RPMI8226 (cell line): ENCODE data around the gene FNTB.
A peak's percentile ranks its signal among the peaks of the same experiment; 100 is the strongest.

Experiments
- DNase-seq: peaks from one replicate; pipeline ENCODE4 v3.0.0-alpha.2; 2015

Gene FNTB

DNA sequence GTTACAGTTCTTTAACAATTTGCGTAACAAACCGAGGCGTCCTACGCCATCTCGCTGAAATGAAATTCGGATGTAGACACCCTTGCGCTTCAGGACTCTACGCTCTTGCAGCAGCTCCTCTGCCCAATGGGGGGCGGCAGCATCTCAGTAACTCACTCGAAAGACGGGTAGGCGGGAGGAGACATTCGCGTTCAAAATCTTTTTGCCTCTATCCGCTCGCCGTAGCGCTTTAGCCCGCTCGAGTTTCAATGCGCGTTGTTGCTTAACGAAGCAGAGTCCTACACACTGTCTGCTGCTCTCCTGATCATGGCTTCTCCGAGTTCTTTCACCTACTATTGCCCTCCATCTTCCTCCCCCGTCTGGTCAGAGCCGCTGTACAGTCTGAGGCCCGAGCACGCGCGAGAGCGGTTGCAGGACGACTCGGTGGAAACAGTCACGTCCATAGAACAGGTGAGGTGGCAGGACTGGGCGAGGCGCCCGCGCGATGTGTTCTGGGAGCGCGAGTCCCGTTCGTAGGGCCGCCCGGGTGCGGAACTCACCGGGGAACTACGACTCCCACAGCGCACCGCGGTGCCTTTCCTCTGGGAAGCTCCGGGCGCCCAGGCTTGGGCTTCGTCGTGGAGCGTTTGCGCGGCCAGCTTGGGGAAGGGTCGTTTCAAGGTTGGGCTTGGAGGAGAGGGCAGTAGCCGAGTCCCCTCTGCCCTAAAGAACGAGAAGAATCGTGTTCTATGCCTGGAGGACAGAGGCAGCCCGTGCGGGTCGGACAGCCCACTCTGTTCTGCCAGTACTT lies at the start of gene FNTB:
TSS of gene FNTB (plus strand) at position 248 of the 790 bp plus-strand sequence. CDS start at position 307, 59 bp downstream.
- DNase-seq: peak; percentile 94

GRCh38 chr14:64937171-64937820 lies 49.4 kb upstream of the FNTB start:
- DNase-seq: no peak

DNA sequence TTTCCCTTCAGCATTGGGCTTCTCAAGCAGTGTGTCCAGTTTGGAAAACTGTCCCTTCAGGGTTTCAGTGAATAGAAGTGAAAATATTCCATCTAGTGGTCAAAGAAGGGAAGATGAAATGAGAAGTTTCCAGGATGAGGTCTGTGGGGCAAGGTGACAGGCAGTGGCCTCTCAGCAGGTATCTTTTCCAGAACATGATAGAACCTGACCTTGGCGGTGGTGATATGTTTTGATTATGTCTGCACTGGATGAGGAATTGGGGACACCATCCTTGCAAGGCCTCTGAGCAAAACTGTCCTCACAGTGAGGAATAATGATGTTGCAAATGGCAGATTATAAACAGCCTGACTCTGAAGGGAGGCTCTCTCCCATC lies 48.9 kb upstream of the FNTB start:
- no peak for DNase-seq

DNA sequence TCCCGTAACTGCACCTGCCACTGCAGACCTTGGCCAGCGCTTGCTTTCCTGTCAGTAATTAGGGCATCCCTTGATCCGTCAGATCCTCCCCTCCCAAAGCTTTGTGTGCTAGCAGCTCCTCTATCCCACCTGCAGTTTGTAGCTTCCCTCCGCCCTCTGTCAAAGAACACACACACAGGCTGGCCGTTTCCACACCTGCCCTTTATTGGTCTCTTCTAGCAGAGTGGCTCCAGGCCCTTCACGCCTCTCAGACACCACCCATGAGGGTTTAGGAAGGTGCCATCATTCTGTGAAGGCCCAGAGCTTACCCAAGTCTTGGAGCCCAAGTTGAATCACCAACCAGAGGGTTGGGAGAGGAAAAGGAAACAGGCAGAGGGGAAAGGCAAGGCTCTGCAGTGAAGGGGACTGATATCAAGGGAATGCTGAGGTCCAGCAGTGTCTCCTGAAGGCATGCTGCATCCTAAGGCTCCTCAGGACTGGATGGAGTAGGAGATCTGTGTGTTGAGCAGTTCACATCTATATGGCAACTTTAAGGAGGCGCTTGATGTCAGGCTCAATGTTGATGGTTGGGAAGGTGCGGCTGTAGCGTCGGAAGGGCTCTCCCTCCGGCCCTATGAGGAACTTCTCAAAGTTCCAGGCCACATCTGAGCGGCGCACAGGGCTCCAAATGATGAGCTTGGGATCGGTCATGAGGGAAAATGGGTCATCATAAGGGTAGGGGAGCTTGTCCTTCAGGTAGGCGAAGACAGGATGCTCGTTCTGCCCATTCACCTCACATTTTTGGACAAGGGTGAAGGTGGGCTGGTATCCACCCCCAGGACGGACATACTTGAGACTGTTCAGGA lies 47.5 kb upstream of the FNTB start:
- DNase-seq: no peak

- DNase-seq: no peak
Measured at GRCh38 chr14:64939817-64940190, 46.9 kb upstream of the FNTB start.

GRCh38 chr14:64940336-64940910 lies 46.3 kb upstream of the FNTB start:
- no peak for DNase-seq

- DNase-seq: no peak
Measured at GRCh38 chr14:64942531-64943111, 44.1 kb upstream of the FNTB start, which contains the start of gene GPX2. Gene GPX2 (minus strand): TSS chr14:64942745. CDS start chr14:64942726, 19 bp downstream.

- DNase-seq: no peak
Measured at GRCh38 chr14:64943556-64943955, 43.1 kb upstream of the FNTB start.

DNA sequence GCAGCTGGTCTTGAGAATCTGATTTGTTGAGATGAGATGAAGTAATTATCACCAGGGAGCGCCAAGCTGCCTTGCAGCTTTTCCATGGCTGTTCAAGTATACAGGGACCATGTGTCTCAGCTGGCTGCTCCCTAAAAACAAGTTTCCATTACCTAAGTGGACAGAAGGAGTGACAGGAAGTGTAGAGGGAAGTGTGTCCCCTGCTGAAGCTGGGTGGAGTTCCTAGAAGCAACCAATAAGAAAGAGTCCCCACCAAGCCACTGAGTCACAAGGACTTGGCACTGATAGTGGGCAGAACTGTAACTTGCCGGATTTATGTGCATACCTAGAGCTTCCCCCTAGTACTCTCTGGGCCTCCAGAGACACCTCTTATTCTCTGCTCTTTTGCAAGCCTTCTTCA lies 42.7 kb upstream of the FNTB start:
- DNase-seq: no peak

DNA sequence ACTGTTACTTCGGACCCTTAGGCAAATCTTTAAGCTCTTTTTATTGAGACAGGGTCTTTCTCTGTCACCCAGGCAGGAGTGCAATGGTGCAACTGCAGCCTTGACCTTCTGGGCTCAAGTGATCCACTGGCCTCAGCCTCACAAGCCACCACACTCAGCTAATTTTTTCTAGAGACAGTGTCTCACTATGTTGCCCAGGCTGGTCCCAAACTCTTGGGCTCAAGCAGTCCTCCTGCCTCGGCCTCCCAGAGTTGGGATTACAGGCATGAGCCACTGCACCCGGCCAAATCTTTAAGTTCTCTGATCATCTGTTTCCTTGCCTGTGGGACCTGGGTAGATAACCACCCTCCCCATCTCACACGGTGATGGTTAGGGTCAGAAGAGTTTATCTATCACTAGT lies 41.8 kb upstream of the FNTB start:
- DNase-seq: no peak

GRCh38 chr14:64945431-64946178 lies 41.1 kb upstream of the FNTB start:
- DNase-seq: no peak

DNA sequence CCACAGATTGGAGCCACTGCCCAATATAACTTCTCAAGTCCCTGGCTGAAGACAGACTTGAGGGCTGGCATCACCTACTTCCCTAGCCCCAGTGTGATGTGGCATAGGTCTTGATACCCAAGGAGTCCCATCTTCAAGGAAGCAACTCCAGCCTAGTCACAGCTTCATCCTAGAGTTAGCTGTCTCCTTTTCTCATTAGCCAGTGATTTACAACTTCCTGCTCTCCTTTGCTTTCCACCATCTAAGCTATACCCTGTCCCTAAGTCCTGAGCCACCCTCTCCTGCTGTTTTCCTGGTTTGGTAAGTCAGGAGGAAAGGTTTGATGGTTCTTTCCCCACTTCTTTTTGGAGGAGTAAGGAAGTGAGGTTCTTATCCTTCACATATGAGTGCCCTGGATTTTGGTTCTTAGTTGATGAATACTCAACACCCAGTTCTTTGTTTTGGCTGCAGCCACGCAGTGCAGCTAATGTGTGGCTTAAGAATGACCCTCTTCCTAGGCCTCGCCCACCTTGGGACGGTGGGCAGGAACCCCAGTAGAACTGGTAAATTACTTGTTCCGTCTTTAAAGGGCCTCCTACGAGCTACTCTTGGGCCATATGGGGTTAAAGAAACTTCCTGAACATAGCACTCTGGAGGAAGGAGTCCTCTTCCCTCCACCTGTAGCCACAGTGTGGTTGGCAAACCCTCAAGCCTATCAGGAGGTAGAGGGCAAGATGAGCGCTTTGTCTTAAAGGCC lies 40.2 kb upstream of the FNTB start:
- no peak for DNase-seq

DNA sequence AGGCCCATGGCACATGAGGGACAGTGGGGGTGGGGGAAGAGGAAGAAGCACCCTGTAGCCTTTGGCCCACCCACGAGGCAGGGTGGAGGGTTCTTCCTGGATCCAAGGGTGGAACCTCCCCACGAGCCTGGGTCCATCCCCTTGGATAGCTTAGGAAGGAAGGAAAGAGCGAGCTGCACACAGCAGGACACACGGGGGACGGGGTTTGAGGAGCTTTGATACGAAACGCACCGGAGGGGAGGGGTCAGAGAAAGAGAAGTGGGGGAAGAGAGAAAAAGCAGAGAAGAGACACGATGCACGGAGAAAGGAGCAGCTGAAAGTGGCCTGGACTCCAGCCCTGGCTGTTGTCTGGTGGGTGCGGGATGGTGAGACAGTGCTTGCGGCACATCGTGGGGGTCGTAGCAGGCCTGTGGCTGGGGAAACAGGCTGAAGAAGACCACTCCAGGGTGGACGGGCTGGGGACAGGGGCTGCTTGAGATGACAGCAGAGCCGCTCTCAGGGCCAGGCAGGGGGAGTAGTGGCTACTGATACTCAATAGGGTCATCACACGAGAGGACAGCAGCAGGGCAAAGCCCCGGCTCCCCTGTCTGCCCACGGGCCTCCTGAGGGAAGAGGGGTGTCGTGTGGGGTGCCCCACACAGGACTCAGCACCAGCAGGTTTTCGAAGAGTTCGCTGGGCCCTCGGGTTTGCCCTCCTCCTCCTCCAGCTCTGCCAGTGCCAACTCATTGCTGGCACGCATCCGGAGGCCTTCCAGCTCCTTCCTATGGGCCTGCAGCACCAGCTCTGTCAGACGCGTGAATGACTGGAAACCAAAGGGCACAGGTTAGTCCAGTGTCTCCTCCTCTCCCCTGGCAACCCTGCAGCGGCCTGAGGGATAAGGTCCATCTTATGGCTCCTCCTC lies 38.7 kb upstream of the FNTB start:
- no peak for DNase-seq

- DNase-seq: no peak
Measured at GRCh38 chr14:64948612-64949210, 38.0 kb upstream of the FNTB start.

DNA sequence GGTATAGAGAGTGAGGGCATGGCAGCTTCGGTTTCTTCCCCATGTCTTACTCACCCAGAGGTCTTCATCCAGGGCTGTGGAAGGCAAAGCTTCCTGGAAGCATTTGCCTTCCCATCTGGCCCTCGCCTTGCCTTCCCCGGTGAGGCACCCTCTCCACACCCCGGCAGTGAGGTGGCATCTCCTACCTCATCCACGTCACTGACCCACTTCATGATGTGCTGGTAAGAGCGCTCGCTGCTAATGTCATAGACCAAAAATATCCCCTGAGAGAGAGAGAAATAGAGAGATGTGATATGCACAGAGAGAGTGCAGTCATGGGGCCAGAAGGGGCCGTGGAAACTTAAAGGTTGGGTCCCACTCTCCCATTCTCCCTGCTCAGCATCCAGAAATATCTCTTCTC lies 35.8 kb upstream of the FNTB start:
- DNase-seq: no peak

GRCh38 chr14:64951291-64951690 lies 35.4 kb upstream of the FNTB start:
- DNase-seq: no peak

GRCh38 chr14:64951724-64952123 lies 35.0 kb upstream of the FNTB start:
- DNase-seq: no peak

- DNase-seq: no peak
Measured at GRCh38 chr14:64952598-64953309, 33.9 kb upstream of the FNTB start.

GRCh38 chr14:64953310-64953654 lies 33.4 kb upstream of the FNTB start:
- no peak for DNase-seq
